SK-N-DZ (cell line): Measurements from ENCODE around the gene C2CD4D.
"Not testable (repeated sequence)": the region's sequence is repeated elsewhere in the genome, so short reads cannot be mapped to it uniquely, and the experiment has no call there.

Experiments used
- DNase-seq: peaks from one replicate; pipeline ENCODE4 v3.0.0-alpha.2; 2015; ENCODE audit warnings: low spot score

The C2CD4D gene

DNA sequence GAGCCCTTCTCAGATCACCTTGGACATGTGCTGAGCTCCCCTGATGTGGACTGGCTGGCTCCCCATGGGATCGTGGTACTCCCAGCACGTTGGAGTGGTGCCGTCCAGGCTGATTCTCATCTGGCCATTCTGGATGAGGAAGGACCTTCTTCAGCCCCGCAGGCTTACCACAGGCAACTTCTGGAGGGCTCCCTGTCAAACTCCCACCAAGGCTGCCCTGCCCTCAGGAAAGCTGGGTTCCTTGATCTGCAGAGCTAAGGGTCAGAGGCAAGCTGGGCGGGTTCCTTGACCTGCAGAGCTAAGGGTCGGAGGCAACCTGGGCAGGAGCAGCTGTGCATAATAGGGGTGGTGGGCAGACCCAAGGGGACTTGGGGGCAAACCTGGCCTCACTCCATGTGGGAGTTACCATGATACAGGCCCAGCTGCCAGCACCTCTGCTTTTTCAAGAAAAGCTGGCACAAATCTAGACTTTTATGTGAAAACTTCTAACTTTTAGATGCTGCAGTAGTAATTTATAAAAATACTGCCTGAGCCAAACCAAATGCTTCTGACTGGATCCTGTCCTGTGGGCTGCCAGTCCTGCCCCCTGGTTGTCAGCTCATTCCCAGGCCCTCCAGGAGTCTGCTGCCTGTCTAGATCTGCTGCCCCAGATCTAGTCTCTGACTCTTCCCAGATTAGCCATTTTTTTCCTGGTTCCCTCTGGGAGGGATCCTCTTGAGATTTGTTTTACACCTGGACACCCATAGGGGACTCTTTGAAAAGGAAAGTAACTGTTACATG is 19.5 kb upstream of the C2CD4D start:
- DNase-seq, result no peak

DNA sequence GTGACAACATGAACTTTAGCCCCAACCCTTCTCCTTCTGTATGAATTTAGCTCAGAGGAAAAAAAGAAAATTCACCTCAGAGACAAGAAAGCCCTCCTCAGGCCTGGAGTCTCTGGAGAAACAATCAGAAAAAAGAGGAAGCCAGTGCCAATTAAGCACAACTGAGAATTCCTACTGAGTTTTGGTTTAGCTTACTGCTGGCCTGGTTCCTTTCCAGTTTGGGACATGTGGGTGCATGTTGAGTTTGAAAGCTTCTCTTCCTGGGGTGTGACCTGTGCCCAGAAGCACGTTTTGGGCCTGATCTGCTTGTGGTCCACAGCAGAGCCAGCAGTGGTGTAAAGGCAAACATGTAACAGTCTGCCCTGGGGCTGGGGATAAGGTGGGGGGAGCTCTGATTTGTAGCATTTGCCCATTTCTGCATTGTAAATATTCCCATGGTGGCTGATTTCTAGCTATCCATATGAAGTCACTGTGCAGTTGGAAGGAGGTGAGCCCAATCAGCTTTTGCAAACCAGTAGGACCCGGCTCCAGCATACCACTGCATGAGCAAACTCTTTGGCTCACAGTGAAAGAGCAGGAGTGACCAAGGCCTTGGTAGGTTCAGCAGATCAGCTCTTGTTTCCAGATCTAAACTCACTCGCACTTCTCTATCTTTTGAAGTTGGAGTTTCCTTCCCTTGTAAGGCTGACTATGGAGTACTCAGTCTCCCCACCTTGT is 18.6 kb upstream of the C2CD4D start:
- no peak for DNase-seq

DNA sequence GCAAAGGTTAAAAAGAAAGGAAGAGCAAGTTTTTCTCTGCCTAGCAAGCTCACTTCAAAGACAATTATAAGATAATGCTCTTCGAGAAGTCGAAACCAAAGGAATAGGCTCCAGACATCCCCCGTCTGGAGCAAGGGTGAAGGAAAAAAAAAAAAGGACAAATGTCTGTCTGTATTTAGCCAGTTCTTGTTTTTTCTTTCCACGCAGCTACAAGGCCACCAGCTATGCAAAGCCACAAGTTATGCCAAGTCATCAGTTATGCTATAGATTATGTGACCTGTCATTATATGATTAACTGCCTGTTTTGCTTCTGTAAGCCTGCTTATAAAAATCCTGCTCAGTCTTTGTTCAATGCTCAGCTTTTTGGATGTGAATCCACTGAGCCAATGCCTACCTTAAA is 16.3 kb upstream of the C2CD4D start:
- DNase-seq, result no peak

DNA sequence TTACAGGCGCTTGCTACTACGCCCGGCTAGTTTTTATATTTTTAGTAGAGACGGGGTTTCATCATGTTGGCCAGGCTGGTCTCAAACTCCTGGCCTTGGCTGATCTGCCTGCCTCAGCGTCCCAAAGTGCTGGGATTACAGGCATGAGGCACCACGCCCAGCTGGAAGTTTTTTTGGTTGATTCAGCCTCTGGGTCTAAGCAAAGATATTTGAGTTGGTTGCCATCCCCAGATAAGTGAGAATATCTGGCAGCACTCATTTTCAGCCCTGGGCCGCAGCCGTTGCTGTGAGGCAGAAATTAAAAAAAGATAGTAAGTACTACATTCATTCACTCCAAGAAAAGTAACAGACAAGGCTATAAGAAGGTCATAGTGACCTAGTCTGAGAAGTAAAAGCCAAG is 15.9 kb upstream of the C2CD4D start:
- not testable (repeated sequence) for DNase-seq

DNA sequence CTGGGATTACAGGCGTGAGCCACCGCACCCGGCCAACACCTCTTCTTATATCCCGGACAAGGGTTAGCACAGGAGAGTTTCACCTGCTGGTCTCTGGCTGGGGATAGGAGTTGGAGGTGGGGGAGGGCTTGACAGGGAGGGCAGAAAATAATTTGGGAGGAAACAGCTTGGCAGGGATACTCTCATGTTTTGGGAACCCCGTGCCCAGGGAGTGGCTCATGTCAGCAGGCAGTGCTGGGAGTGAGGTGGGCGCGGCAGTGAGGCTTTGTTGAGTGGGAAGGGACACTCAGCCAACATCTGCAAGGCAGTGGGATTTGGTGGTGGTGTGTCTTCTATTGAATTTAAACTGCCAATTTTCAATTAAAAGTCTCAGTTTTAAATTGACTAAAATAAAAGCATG is 15.0 kb upstream of the C2CD4D start:
- no peak for DNase-seq

DNA sequence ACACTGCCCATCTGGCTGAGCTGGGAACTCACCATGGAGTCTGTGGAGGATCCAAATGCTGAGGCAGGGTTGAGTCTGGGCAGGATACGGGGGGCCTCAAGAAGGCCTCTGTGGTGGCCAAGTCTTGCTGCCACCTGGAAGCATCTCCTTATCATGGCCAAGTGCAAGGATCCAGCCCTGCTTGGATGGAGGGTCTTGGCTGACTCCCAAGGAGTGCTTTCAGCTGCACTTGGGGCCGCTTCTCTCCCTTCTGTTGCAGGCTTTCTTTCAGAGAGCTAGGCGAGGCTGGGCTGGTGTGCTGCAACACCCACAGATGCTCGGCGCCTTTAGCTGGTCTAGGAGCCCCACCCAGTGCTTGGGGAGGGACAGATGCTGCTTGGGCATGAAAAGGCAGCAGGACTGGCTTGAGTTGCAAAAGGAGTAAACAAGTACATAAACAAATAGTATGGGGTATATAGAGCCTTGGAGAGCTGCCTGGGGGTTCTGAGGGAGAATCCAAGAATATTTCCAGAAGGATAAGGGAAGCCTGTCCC is 13.9 kb upstream of the C2CD4D start, which contains the start of gene THEM5:
TSS of gene THEM5 (minus strand) at position 302 of the 533 bp plus-strand sequence. CDS start at position 155, 147 bp downstream.
- DNase-seq, result no peak

DNA sequence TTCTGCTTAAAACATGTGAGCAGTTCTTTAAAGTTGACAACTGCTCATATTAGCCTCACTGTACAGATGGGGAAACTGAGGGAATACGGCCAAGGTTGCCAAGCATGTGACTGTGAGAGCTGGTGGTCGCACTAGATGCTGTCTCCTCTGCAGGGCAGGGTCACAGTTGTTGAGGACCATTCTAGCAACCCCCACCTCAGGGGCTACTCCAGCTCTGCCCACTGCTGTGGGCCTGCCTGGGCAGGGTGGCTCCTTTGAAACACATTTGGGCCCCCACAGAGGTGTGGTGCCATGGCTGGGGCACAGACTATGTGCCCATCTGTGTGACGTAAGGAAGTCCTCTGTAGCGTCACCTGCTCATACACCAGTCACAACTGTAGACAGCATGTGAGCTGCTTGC is 13.1 kb upstream of the C2CD4D start:
- DNase-seq, result no peak

DNA sequence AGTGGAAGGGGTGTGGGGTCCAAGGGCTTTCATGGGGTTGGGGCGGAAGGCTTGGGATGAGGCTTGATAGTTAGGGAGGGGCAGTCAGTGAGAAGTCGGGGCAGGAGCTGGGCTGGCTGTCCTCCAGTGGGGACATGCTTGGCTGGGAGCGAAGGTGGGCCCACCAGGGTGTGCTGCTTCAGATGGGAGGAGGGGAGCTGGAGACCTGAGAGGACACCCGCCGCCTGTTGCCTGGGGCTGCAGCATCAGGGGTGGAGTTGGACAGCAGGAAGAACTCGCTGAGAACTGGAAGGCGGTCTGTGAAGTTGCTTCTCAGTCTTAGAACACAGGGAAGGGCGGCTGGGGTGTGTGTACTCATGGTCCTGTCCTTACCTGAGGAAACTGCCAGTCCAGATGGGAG is 12.3 kb upstream of the C2CD4D start:
- DNase-seq, result no peak

DNA sequence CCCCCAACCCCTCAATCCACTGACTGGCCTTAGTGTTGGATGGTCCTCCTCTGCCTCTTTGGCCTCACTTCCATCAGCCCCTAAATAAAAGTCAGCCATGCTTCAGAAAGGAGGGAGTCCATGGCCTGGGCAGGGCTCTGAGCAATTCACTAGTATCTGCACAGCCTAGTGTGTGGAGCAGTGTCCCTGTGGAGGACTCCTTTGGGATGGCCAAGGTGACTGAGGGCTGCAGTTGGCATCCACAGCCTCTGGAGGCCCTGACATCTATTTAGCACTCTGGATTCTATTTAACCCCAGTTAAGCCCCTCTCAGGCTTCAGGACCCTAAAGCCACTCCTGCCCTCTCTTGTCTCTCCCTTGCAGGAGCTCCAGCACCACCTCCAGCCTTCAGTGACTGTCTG is 10.3 kb upstream of the C2CD4D start:
- DNase-seq, result no peak

DNA sequence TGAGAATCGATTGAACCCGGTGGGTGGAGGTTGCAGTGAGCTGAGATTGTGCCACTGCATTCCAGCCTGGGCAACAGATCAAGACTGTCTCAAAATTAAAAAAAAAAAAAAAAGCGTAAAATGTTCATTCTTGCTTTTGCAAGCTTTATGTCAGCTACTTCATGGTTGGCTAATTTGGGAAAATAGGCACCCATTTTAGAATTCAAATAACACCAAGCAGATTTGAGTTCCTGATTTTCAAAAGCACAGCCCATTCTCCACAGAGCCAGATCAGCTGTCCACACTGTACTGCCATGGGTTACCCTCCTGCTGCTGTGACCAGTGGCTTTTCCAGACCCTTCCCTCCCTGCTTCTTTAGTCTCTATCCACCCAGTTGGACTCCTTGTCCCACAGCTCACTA is 9.5 kb upstream of the C2CD4D start:
- DNase-seq, result no peak

DNA sequence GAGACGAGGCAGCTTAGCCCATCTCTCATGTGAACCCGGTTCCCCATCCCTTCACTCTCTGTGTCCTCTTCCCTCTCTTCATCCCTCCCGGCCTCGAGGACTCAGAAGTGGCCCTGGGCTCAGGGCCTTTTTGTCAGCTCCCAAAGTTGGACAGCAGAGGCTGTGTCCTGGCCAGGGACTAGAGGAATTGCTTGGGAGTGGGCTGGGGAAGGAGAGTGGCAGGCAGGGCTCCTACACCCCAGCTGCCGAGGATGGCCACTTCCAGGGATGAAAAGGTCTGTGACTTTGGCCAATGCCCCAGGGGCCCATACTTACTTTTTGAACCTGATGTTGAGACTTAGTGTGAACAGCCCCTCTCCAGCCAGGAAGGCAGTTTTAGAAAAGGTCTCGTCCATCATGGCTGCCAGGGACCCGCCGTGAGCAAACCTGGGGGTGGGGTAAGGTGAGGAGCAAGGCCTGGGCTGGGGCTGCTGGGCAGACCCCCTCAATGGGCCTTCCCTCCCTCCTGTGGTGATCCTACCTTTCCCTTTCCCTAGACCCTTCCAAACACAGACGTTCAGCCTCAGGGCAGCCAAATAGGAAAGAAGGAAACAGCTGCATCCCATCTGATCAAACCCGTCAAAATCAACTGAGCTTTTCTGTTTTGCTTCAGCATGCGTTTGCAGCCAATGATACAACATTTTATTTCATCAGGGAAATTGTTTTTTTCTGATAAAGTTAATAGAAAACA is 8.4 kb upstream of the C2CD4D start:
- no peak for DNase-seq

DNA sequence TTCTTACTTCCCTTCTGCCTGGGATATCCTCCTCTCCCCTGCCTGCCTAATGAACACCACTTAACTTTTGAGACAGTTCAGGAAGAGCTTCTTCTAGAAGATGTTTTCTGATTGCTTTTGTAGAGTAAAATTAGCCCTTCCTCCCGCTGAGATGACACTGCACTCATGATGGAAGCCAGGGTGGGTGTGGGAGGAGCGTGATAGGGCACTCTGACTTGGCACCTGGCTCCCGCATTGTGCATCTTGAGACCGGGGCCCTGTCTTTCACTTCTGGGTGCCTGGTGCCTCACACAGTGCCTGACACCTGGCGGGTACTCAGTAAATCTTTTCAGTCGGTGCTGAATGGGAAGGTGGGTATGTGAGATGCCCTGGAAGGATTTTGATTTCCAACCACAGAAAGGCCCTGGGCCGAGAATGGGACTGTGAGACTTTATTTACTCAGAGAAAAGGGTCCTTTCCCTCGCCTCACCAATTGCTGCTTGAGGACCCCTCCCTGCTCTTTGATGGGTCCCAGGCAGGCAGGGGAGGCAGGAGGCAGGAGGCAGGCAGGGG is 7.1 kb upstream of the C2CD4D start:
- DNase-seq, result no peak

DNA sequence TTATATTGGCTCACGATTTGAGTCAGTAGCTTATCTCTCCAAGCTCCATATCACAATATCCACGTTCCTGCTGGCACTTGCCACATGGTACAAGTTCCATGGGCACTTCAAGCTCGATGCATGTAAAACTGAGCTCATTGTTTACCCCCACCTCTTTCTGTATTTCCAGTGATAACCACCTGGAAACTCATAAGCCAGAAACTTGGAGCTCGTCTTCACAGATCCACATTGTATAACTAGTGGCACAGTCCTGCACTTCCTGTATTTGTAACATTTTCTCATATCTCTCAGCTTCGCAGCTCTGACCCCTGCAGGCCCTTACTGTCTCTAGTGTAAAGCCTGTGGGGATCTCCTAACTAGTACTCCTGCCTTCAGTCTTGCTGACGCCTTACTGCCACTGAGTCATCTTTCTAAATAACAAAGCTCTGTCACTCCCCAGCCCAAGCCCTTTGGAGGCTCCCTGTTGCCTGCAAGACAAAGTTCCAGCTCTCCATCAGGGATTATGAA is 6.5 kb upstream of the C2CD4D start:
- no peak for DNase-seq

DNA sequence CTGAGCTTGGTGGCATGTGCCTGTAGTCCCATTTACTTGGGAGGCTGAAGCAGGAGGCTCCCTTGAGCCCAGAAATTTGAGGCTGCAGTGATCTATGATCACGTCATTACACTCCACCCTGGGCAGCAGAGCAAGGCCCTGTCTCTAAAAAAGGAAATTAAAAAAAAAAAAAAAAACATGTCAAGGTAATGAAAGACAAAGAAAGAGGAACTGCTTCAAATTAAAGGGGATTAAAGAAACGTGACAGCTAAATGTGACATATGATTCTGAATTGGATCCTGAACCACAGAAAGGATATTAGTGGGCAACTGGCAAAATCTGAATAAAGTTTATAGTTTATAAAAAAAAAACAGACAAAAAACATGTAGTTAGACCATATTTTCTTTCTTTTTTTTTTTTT is 3.8 kb upstream of the C2CD4D start:
- no peak for DNase-seq

DNA sequence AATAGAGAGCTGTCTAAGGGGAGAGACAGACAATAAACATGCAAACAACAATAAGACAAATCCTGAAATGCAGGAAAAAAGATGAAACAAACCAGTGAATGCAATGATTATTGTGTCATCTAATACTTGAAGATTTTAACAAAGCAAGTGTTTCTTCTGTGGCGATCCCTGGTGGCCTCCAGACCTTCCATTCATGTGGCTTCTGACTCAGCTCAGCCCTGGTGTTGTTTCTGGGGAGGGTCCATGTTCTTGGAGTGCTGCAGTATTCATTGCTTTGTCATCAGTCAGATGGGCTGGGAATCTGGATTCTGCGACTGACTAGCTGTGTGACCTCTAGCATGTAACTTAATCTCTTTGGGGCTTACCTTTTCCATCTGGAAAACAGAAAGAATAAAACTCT is 1.5 kb upstream of the C2CD4D start:
- DNase-seq, result no peak

DNA sequence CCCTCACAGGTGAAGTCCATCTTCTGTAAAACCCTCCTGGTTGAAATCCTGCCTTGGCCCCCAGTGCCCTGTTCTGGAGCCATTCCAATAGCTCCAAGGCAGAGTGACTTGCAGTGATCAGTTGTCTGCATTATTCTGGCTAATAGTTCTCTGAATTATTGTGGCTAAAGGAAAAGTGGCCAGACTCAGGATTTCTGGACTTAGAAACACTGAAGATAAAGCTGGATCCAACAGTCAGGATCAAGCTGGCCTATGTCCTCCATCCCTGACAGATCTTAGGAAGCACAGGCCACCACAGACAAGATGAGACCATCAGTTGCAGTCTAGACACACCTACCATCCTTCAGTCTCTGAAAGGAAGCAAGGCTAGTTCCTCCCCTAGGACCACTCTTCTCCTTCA is 801 bp upstream of the C2CD4D start:
- no peak for DNase-seq

DNA sequence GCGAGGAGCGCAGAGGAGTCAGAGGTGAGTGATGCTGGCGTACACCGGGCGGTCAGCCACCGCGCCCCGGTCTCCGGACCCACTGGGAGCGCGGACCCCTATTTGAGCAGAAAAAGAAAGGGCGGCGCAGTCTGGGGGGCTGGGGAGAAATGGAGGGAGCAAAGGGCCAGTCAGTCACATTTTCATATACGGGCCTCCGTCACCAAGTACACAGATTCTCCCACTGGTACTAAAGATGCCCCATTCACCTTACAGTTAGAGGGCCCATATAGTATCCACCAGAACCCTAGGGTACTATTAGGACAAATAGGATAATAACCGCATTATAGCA is 573 bp downstream of the C2CD4D start:
- no peak for DNase-seq

DNA sequence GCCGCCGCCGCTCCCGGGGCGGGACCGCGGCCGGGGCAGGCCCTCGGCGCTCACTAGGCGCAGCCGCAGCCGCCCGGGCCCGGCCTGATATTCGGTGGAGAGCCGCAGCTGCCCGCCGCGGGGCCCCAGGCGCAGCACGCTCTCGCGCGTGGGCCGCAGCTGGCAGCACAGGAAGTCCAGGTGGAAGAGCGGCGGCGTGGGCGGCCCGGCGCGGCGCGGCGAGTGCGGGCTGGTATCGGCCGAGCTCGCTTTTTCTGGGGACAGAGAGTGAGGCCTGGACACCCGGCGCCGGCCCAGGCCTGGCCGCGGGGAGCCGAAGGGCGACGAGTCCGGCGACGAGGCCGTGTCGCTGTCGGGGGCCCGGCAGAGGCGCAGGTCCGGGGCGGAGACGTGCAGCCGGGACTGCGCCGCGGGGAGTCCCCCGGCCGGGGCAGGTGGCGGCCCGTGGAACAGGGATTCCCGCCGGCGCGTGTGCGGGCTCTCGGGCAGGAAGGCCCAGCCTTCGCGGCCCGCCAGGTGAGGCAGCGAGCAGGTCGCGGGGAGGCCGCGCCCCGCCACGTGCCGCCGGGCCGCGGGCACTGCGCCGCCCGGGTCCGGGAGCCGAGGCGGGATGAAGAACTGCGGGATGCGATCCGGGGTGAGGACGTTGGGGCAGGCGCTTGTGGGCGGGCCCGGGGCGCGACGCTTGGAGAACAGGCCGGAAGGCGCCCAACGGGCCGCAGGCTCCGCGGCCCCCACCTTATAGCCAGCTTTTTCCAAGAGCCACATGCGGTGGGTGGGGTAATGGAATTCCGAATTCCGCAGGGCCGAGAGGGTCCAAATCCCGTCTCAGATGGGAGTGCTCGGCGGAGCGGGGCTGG is 1.2 kb downstream of the C2CD4D start:
- no peak for DNase-seq

DNA sequence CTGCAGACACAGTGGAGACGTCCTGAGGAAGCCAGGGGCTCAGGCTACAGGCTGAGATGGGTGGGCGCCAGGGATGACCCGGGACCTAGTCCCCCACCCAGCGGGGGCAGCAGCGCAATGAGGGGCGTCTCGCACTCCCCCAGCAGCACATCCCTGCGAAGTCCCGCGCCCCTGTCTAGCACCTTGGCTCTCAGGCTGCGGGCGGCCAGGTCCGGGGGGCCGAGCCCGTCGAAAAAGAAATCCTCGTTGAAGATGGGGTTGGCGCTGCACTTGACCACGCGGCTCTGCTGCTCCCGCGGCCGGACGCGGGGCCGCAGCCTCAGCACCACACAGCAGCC is 1.8 kb downstream of the C2CD4D start:
- DNase-seq, result no peak

DNA sequence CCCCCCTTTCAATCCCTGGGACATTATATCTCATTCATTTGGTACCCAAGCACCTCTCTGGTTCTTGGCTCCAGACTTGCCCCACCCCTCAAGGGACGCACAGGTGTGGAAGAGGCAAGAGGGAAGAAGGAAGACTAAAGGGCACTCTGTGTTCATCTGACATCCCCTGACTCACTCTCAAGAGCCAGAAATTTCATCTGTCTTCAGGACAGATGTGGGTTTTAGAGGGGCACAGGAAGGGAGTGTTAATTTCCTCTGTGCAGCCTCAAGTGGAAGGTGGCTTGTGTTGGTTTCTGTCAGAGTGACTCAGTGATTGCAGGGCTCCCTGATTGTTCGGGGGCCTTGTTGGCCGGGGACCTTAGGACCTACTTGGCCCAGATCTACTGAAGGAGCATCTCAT is 2.4 kb downstream of the C2CD4D start:
- DNase-seq, result no peak

DNA sequence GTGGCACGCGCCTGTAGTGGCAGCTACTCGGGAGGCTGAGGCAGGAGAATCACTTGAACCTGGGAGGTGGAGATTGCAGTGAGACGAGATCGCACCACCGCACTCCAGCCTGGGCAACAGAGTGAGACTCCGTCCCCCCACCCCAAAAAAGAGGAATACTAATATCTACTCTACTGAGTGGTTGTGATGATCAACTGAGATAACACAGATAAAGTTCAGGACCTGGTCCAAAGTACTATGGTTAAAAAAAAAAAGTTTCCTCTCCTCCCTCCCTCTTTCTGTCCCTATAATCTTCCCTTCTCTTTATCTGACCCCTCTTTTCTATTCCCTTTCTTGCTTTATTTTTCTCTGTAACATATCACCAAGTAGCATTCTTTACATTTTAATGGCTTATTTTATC is 4.0 kb downstream of the C2CD4D start:
- DNase-seq, result no peak
